Measurements from ENCODE around the gene CDH23.

DNA sequence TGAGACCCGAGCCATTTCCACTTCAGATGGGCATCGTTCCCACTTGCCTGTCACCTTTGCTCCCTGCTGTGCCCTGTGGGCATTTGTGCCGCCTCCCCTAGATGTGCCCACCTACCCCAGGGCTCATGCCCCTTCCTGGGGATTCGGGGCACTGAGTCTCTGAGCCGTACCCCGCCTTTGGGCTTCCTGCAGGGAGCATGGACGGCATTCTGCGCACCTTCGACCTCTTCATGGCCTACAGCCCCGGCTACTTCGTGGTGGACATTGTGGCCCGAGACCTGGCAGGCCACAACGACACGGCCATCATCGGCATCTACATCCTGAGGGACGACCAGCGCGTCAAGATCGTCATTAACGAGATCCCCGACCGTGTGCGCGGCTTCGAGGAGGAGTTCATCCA is 412.9 kb downstream of the CDH23 start:
- TF ChIP-seq, protein P1, sequence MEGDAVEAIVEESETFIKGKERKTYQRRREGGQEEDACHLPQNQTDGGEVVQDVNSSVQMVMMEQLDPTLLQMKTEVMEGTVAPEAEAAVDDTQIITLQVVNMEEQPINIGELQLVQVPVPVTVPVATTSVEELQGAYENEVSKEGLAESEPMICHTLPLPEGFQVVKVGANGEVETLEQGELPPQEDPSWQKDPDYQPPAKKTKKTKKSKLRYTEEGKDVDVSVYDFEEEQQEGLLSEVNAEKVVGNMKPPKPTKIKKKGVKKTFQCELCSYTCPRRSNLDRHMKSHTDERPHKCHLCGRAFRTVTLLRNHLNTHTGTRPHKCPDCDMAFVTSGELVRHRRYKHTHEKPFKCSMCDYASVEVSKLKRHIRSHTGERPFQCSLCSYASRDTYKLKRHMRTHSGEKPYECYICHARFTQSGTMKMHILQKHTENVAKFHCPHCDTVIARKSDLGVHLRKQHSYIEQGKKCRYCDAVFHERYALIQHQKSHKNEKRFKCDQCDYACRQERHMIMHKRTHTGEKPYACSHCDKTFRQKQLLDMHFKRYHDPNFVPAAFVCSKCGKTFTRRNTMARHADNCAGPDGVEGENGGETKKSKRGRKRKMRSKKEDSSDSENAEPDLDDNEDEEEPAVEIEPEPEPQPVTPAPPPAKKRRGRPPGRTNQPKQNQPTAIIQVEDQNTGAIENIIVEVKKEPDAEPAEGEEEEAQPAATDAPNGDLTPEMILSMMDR (IDR thresholded peaks at IDR 0.05), result no peak
- no peak for TF ChIP-seq EZH2 (IDR thresholded peaks at IDR 0.05; ENCODE audit: borderline replicate concordance, insufficient read depth, low read depth, low read length, poor library complexity, severe bottlenecking)
